GM13976 (cell line): ENCODE measurements around the gene ADAMTS2.

Source experiments
- DNase-seq: peaks from one replicate; pipeline ENCODE4 v3.0.0; 2012; ENCODE audit warnings: low spot score
- in situ Hi-C: fragments of 300-500 bp; cut with MboI; formaldehyde crosslinking; loops from one replicate; pipeline ENCODE4 v1.12.0; 2022; ENCODE audit warnings: low sequenced_read_pairs, mixed read lengths, inconsistent platforms; ENCODE audit not compliant: unreplicated experiment
- TF ChIP-seq, protein P1 (sequence below): IDR thresholded peaks from 2 replicates; pipeline ENCODE4 v1.5.1; 2012; ENCODE audit warnings: borderline replicate concordance, mild to moderate bottlenecking; ENCODE audit not compliant: insufficient read depth; ENCODE audit errors: extremely low read depth, missing control alignments, control extremely low read depth

The ADAMTS2 gene

DNA sequence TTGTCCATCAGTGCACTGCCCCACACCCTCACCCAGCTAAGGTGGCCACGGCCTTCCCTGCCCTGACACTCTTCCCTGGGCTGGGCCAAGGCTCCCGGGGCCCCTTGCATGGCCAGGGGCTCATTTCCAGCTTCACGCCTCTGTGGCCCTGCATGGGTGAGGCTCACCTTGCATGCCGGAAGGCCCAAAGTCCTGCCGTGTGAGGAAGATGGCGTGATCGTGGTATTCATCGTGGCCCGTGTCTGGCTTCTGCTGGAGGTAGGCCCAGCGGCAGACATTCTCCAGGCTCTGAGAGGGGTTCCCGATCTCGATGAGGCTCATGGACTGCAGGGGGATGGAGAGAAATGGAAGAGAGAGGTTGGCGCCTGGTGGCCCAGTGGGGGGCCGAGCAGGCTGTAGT, 186.7 kb downstream of the ADAMTS2 start:
- in situ Hi-C loops = loop anchor here (25.0 kb wide), 1 partner anchor 329 kb away; no protein-coding TSS in a partner anchor
- TF ChIP-seq, protein P1, sequence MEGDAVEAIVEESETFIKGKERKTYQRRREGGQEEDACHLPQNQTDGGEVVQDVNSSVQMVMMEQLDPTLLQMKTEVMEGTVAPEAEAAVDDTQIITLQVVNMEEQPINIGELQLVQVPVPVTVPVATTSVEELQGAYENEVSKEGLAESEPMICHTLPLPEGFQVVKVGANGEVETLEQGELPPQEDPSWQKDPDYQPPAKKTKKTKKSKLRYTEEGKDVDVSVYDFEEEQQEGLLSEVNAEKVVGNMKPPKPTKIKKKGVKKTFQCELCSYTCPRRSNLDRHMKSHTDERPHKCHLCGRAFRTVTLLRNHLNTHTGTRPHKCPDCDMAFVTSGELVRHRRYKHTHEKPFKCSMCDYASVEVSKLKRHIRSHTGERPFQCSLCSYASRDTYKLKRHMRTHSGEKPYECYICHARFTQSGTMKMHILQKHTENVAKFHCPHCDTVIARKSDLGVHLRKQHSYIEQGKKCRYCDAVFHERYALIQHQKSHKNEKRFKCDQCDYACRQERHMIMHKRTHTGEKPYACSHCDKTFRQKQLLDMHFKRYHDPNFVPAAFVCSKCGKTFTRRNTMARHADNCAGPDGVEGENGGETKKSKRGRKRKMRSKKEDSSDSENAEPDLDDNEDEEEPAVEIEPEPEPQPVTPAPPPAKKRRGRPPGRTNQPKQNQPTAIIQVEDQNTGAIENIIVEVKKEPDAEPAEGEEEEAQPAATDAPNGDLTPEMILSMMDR = no peak
- no peak for DNase-seq

DNA sequence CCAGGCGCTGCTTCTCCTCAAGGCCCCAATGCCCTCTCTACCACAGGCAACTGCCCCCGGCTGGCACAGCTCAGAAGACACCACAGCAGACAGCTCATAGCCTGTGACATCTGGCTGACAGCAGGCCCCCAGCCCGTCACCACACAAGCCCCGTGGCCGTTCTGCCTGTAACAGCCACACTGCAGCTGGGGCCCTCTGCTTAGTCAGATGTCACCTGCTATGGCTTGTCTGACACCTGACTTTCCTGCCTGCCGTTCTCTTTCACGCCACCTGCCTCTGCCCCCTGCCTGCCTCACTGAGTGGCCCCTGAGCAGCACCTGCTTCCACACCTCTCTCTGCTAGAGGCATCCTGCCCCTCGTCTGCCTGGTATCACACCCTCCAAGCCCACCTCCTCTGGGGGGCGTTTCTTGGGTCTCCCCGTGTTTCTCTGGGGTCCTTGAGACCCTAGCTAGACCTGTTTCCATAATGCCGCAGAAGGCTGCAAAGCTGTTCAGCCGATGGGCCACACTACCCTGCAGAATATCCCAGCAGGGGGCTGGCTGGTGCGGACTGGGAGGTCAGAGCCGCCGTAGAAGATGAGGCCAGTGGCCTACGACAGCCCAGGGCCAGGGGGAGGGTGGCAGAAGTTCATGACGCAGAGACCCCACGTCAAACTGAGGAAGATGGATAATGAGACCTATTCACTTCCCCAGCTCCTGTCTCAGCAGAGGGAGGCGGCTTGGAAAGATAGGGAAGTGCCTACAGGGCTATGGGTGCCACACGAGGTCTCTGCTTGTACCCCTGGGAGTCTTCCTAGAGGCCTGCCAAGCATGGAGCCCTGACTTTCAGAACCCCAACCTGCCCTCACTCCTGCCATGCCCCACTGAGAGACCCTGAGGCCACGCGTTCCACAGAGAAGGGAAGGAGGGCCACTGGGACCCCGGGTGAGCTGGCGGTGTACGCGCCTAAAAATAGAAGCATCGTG, 190.0 kb downstream of the ADAMTS2 start:
- TF ChIP-seq, protein P1 = no peak
- in situ Hi-C loops = loop anchor here (25.0 kb wide), 1 partner anchor 332 kb away; no protein-coding TSS in a partner anchor
- DNase-seq = no peak

DNA sequence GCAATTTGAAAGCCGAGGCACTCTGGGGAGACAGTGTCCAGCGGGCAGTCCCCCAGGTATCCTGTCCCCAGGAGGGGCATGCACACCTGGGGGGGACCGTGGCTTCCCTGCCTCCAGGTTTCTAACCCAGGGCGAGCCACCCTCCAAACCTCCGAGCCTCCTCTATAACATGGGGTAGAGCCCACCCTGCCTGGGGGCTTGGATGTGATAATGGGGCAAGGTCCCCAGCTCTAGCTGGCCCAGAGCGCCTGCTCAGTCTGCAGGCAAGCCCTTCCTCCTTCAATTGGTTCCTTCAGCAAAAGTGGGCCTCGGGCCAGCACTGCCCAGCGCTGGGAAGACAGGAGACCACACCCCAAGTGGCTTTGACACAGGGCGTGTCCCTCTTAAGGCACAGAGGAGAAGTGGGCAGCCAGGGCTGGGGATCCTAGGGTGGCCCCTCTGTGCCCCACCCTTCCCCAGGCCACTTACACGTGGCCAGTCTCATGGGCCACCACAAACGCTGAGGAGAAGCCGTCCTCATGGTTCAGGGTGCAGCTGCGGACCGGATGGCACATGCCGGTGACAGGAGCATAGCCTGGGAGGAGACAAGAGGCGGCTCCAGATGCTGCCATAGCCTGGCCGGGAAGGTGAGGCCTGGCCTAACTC, 190.8 kb downstream of the ADAMTS2 start:
- TF ChIP-seq, protein P1 = no peak
- no peak for DNase-seq
- in situ Hi-C loops = loop anchor here (25.0 kb wide), 1 partner anchor 333 kb away; no protein-coding TSS in a partner anchor

- in situ Hi-C loops = loop anchor here (25.0 kb wide), 1 partner anchor 333 kb away; no protein-coding TSS in a partner anchor
- TF ChIP-seq, protein P1 = no peak
- no peak for DNase-seq
Measured at GRCh38 chr5:179153921-179154345, 191.3 kb downstream of the ADAMTS2 start.

DNA sequence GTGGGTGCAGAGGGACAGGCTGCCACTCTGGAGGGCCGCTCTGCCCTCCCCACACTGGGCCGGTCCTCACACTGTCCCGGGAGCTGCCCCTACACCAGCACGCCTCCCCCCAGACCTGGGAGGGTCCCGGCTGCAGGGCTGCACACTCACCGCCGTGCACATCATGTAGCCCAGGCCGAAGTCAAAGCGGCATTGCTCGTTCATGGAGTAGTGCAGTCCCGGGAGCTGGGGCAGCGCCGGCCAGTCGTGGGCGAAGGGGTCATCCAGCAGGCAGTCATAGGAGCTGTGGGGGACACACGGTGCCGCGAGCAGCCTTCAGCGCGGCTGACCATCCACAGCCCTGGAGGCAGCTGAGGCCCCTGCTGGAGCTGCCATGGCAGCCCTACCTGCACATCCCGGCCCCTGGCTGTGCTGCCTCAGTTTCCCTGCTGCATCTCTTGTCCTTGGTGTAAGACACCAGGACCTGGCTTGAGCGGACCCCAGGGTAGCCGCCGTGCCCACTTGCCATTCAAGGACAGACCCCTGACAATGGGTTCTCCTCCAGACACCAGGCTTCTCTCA, 191.8 kb downstream of the ADAMTS2 start:
- DNase-seq = no peak
- TF ChIP-seq, protein P1 = no peak
- in situ Hi-C loops = loop anchor here (25.0 kb wide), 1 partner anchor 334 kb away; no protein-coding TSS in a partner anchor

DNA sequence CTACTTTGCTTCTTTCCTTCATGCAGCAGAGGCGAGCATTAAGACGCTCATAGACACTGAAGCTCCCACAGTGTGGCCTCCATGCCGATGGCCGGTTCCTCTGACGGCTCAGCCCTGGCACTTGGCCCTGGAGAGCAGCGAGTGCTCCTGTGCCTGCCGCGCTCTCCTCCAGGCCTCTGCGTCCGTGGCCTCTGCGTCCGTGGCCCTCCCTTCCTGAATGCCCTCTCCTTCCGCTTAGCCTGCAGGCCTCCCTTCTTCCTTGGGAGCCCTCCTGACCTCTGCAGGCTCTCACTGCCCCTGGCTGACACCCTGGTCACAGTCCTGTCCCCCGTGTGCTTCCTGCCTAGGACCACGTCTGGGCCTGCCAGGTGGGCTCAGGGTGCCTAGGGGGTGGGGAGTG, 192.3 kb downstream of the ADAMTS2 start:
- DNase-seq = no peak
- TF ChIP-seq, protein P1 = no peak
- in situ Hi-C loops = loop anchor here (25.0 kb wide), 1 partner anchor 334 kb away; no protein-coding TSS in a partner anchor
